CD4-positive, CD25-positive, alpha-beta regulatory T cell (primary cell): ENCODE measurements around the gene HSPA1B. TPM values are rescaled to one million over a fixed set of nuclear protein-coding genes. Genes with fewer than 3 reads are reported as not detected.
A peak's percentile ranks its signal among the peaks of the same experiment; 100 is the strongest.
"Not testable (repeated sequence)": the region's sequence is repeated elsewhere in the genome, so short reads cannot be mapped to it uniquely, and the experiment has no call there.

Experiments used
- ATAC-seq, 2 donors: fragments of 150-1000 bp; cut with Tn5 transposase; one replicate each; pipeline ENCODE4 v1.10.0; 2021; ENCODE audit warnings: low read depth in 2 of 2, moderate number of reproducible peaks in 2 of 2, moderate library complexity in 1 of 2
- DNase-seq, 3 donors: peaks; one replicate each; pipeline versions ENCODE4 v3.0.0 to v3.0.0-alpha.2; 2012 to 2022; ENCODE audit warnings: mixed read lengths in 1 of 3
- H3K27ac ChIP-seq: one replicate; pipeline ENCODE4 v1.7.0; 2013; ENCODE audit warnings: mild to moderate bottlenecking, low read length; ENCODE audit not compliant: insufficient read depth, poor library complexity, severe bottlenecking
- H3K27me3 ChIP-seq: one replicate; pipeline ENCODE4 v1.7.0; 2013; ENCODE audit warnings: low read length; ENCODE audit not compliant: control insufficient read depth, insufficient read depth
- H3K36me3 ChIP-seq: one replicate; pipeline ENCODE4 v1.7.0; 2013; ENCODE audit warnings: mild to moderate bottlenecking, low read length, moderate library complexity; ENCODE audit not compliant: control insufficient read depth, insufficient read depth
- H3K4me1 ChIP-seq: 2 replicates; pipeline ENCODE4 v1.7.0; 2013; ENCODE audit warnings: mild to moderate bottlenecking, low read length; ENCODE audit not compliant: insufficient read depth, control insufficient read depth, poor library complexity, severe bottlenecking
- H3K4me3 ChIP-seq: one replicate; pipeline ENCODE4 v1.7.0; 2013; ENCODE audit warnings: low read depth, mild to moderate bottlenecking, low read length, moderate library complexity
- H3K9me3 ChIP-seq, 2 experiments: 1 replicate in 1 of 2; 2 replicates in 1 of 2; pipeline ENCODE4 v1.7.0; 2013; ENCODE audit warnings: low read length in 2 of 2, mild to moderate bottlenecking in 1 of 2, moderate library complexity in 1 of 2; ENCODE audit not compliant: control insufficient read depth in 2 of 2
- H3K27ac Mint-ChIP-seq, 3 donors: one replicate each; pipeline ENCODE4 v1.8.0; 2020 to 2022; ENCODE audit warnings: mild to moderate bottlenecking in 3 of 3, mixed read lengths in 3 of 3, moderate library complexity in 2 of 3
- H3K27me3 Mint-ChIP-seq: one replicate; pipeline ENCODE4 v1.8.0; 2022; ENCODE audit warnings: mild to moderate bottlenecking, mixed read lengths
- H3K36me3 Mint-ChIP-seq: one replicate; pipeline ENCODE4 v1.8.0; 2020; ENCODE audit warnings: mixed read lengths
- H3K4me1 Mint-ChIP-seq, 4 donors: one replicate each; pipeline ENCODE4 v1.8.0; 2020 to 2022; ENCODE audit warnings: mixed read lengths in 4 of 4, mild to moderate bottlenecking in 1 of 4
- H3K4me3 Mint-ChIP-seq, 4 donors: one replicate each; pipeline ENCODE4 v1.8.0; 2020 to 2022; ENCODE audit warnings: mild to moderate bottlenecking in 4 of 4, mixed read lengths in 4 of 4, moderate library complexity in 3 of 4
- H3K9me3 Mint-ChIP-seq, 7 donors: one replicate each; pipeline ENCODE4 v1.8.0; 2020 to 2022; ENCODE audit warnings: mixed read lengths in 7 of 7, mild to moderate bottlenecking in 3 of 7, moderate library complexity in 2 of 7
- polyA plus RNA-seq, 4 donors: library from polyadenylated mRNA; unstranded; fragments of 300-500 nt; fragmentation: Illumina TruSeq; gene quantifications; one replicate each; pipeline ENCODE4 v1.2.3, GENCODE V29; 2021
- total RNA-seq: library from RNA; stranded (reverse); gene quantifications from one replicate; pipeline ENCODE4 v1.2.3, GENCODE V29; 2022

Gene HSPA1B
- total and polyA plus RNA-seq, 5 donors from 2014 or later: 2.3 to 27.3 (median 3.1) TPM

- H3K4me1 ChIP-seq: peaks cover 46% of the 10 kb centered on the region
- Mint-ChIP-seq H3K36me3 (peaks cover 11% of the 10 kb centered on the region), H3K4me1 (peaks cover 9 to 64% (median 36%) of the 10 kb centered on the region in 4 donors), H3K27me3 (no peaks in the 10 kb centered on the region), H3K9me3 (peaks cover 0 to 2% (median 0%) of the 10 kb centered on the region in 7 donors), H3K4me3 (peak overlapping the region; percentile 91 to 100 (median 98)), H3K27ac (peak overlapping the region; percentile 80 to 99 (median 85))
- H3K36me3 ChIP-seq: peaks cover 8% of the 10 kb centered on the region
- H3K4me3 ChIP-seq: peak overlapping the region; percentile 74
- ATAC-seq (no peak), DNase-seq (peak in 1 of 3 donors; percentile 35)
- H3K27me3 ChIP-seq: no peaks in the 10 kb centered on the region
- peak overlapping the region; percentile 90 for H3K27ac ChIP-seq
- no peaks in the 10 kb centered on the region for H3K9me3 ChIP-seq
These were observed 33.2 kb upstream of the HSPA1B start for GRCh38 chr6:31794294-31794865.

GRCh38 chr6:31794866-31795615 is 32.5 kb upstream of the HSPA1B start:
- no peak for DNase-seq
- no peak for ATAC-seq
- Histone ChIP-seq H3K4me3 (peak overlapping the region; percentile 80), H3K27me3 (no peaks in the 10 kb centered on the region), H3K36me3 (peaks cover 8% of the 10 kb centered on the region), H3K27ac (peak overlapping the region; percentile 90), H3K4me1 (peaks cover 46% of the 10 kb centered on the region), H3K9me3 (no peaks in the 10 kb centered on the region)
- H3K9me3 Mint-ChIP-seq: peaks cover 0 to 2% (median 0%) of the 10 kb centered on the region in 7 donors
- H3K36me3 Mint-ChIP-seq: peaks cover 11% of the 10 kb centered on the region
- H3K4me3 Mint-ChIP-seq: peak overlapping the region; percentile 91 to 100 (median 98)
- H3K27ac Mint-ChIP-seq: peak overlapping the region; percentile 99
- H3K27me3 Mint-ChIP-seq: no peaks in the 10 kb centered on the region
- H3K4me1 Mint-ChIP-seq: peaks cover 9 to 61% (median 36%) of the 10 kb centered on the region in 4 donors

GRCh38 chr6:31795616-31796298 is 31.8 kb upstream of the HSPA1B start, which contains the start of gene VARS1:
Gene VARS1, minus strand, starts transcription at chr6:31795752. Its CDS starts 535 bp downstream, at chr6:31795217.
- Mint-ChIP-seq H3K4me1 (peaks cover 5 to 58% (median 32%) of the 10 kb centered on the region in 4 donors), H3K27me3 (no peaks in the 10 kb centered on the region)
- no peaks in the 10 kb centered on the region for H3K9me3 ChIP-seq

GRCh38 chr6:31796993-31797385 is 30.5 kb upstream of the HSPA1B start:
- Mint-ChIP-seq H3K27ac (peak overlapping the region; percentile 94 to 95 (median 95)), H3K36me3 (peaks cover 7% of the 10 kb centered on the region), H3K4me3 (peak overlapping the region; percentile 77 to 93 (median 84)), H3K27me3 (no peaks in the 10 kb centered on the region), H3K9me3 (no peaks in the 10 kb centered on the region), H3K4me1 (peaks cover 4 to 55% (median 28%) of the 10 kb centered on the region in 4 donors)
- peak overlapping the region; percentile 74 for H3K4me3 ChIP-seq
- no peaks in the 10 kb centered on the region for H3K27me3 ChIP-seq
- peak overlapping the region; percentile 90 for H3K27ac ChIP-seq
- peaks cover 41% of the 10 kb centered on the region for H3K4me1 ChIP-seq
- DNase-seq (no peak), ATAC-seq (no peak)
- no peaks in the 10 kb centered on the region for H3K9me3 ChIP-seq
- H3K36me3 ChIP-seq: peaks cover 3% of the 10 kb centered on the region

More at GRCh38 chr6:31795616-31796298, 31.8 kb upstream of the HSPA1B start, which contains the start of gene VARS1:
- H3K27ac Mint-ChIP-seq: peak within 1 kb of the TSS; percentile 99
- ATAC-seq (peak; percentile 82 to 83), DNase-seq (peak; percentile 76 to 89 (median 85))
- peaks cover 5% of the 10 kb centered on the region for H3K36me3 ChIP-seq
- peak within 1 kb of the TSS; percentile 93 to 100 (median 98) for H3K4me3 Mint-ChIP-seq
- no peaks in the 10 kb centered on the region for H3K27me3 ChIP-seq
- no peaks in the 10 kb centered on the region for H3K9me3 Mint-ChIP-seq
- peak within 1 kb of the TSS; percentile 90 for H3K27ac ChIP-seq
- peaks cover 8% of the 10 kb centered on the region for H3K36me3 Mint-ChIP-seq
- peaks cover 46% of the 10 kb centered on the region for H3K4me1 ChIP-seq
- peak within 1 kb of the TSS; percentile 80 for H3K4me3 ChIP-seq

GRCh38 chr6:31797588-31797987 is 29.9 kb upstream of the HSPA1B start:
- peak overlapping the region; percentile 90 for H3K27ac ChIP-seq
- peaks cover 4% of the 10 kb centered on the region for H3K36me3 ChIP-seq
- H3K9me3 ChIP-seq: no peaks in the 10 kb centered on the region
- peak overlapping the region; percentile 80 to 95 (median 94) for H3K27ac Mint-ChIP-seq
- H3K4me1 ChIP-seq: peaks cover 41% of the 10 kb centered on the region
- ATAC-seq: peak; percentile 52 to 54
- H3K4me1 Mint-ChIP-seq: peaks cover 4 to 53% (median 27%) of the 10 kb centered on the region in 4 donors
- H3K4me3 Mint-ChIP-seq: peak overlapping the region; percentile 77 to 93 (median 84)
- H3K27me3 Mint-ChIP-seq: no peaks in the 10 kb centered on the region
- peaks cover 7% of the 10 kb centered on the region for H3K36me3 Mint-ChIP-seq
- no peaks in the 10 kb centered on the region for H3K27me3 ChIP-seq
- DNase-seq: peak in 2 of 3 donors; percentile 53 to 83
- H3K9me3 Mint-ChIP-seq: no peaks in the 10 kb centered on the region
- H3K4me3 ChIP-seq: peak overlapping the region; percentile 74

GRCh38 chr6:31799781-31800180 is 27.8 kb upstream of the HSPA1B start:
- DNase-seq (no peak), ATAC-seq (no peak)
- H3K27ac ChIP-seq: no peak overlapping the region
- no peak overlapping the region for H3K4me3 Mint-ChIP-seq
- no peaks in the 10 kb centered on the region for H3K9me3 ChIP-seq
- peaks cover 37% of the 10 kb centered on the region for H3K4me1 ChIP-seq
- peaks cover 0 to 48% (median 20%) of the 10 kb centered on the region in 4 donors for H3K4me1 Mint-ChIP-seq
- no peak overlapping the region for H3K27ac Mint-ChIP-seq
- H3K36me3 ChIP-seq: peaks cover 2% of the 10 kb centered on the region
- H3K4me3 ChIP-seq: no peak overlapping the region
- peaks cover 12% of the 10 kb centered on the region for H3K36me3 Mint-ChIP-seq
- no peaks in the 10 kb centered on the region for H3K9me3 Mint-ChIP-seq
- no peaks in the 10 kb centered on the region for H3K27me3 Mint-ChIP-seq
- H3K27me3 ChIP-seq: no peaks in the 10 kb centered on the region

- not testable (repeated sequence) for H3K27me3 ChIP-seq, ATAC-seq, H3K27me3 Mint-ChIP-seq, H3K9me3 ChIP-seq, H3K27ac ChIP-seq, H3K4me3 ChIP-seq, H3K27ac Mint-ChIP-seq, DNase-seq, H3K9me3 Mint-ChIP-seq, H3K36me3 ChIP-seq
- H3K4me1 ChIP-seq: peaks cover 36% of the 10 kb centered on the region
- peaks cover 12% of the 10 kb centered on the region for H3K36me3 Mint-ChIP-seq
- peaks cover 5 to 57% (median 27%) of the 10 kb centered on the region in 4 donors for H3K4me1 Mint-ChIP-seq
- peak overlapping the region in 1 of 4 donors; percentile 35 for H3K4me3 Mint-ChIP-seq
These were observed 26.3 kb upstream of the HSPA1B start for GRCh38 chr6:31801031-31801927.
